HG03432 (cell line): ENCODE measurements around the gene ZNF324.

Experiments used
- ATAC-seq: cut with Tn5 transposase; IDR thresholded peaks from one replicate; pipeline ENCODE4 v1.9.1; 2021; ENCODE audit warnings: mild to moderate bottlenecking, moderate library complexity; ENCODE audit not compliant: unreplicated experiment

The ZNF324 gene

GRCh38 chr19:58520257-58520599, 53.3 kb downstream of the ZNF324 start:
- ATAC-seq: no peak

GRCh38 chr19:58521651-58522050, 54.8 kb downstream of the ZNF324 start:
- ATAC-seq: no peak

- ATAC-seq: no peak
Measured at GRCh38 chr19:58522709-58523108, 55.8 kb downstream of the ZNF324 start.
